GM13976 (cell line): ENCODE results near the gene MIEN1.

Experiments
- DNase-seq: peaks from one replicate; pipeline ENCODE4 v3.0.0; 2012; ENCODE audit warnings: low spot score
- in situ Hi-C: fragments of 300-500 bp; cut with MboI; formaldehyde crosslinking; loops from one replicate; pipeline ENCODE4 v1.12.0; 2022; ENCODE audit warnings: low sequenced_read_pairs, mixed read lengths, inconsistent platforms; ENCODE audit not compliant: unreplicated experiment
- TF ChIP-seq, protein P1 (sequence below): IDR thresholded peaks from 2 replicates; pipeline ENCODE4 v1.5.1; 2012; ENCODE audit warnings: borderline replicate concordance, mild to moderate bottlenecking; ENCODE audit not compliant: insufficient read depth; ENCODE audit errors: extremely low read depth, missing control alignments, control extremely low read depth

MIEN1 gene

DNA sequence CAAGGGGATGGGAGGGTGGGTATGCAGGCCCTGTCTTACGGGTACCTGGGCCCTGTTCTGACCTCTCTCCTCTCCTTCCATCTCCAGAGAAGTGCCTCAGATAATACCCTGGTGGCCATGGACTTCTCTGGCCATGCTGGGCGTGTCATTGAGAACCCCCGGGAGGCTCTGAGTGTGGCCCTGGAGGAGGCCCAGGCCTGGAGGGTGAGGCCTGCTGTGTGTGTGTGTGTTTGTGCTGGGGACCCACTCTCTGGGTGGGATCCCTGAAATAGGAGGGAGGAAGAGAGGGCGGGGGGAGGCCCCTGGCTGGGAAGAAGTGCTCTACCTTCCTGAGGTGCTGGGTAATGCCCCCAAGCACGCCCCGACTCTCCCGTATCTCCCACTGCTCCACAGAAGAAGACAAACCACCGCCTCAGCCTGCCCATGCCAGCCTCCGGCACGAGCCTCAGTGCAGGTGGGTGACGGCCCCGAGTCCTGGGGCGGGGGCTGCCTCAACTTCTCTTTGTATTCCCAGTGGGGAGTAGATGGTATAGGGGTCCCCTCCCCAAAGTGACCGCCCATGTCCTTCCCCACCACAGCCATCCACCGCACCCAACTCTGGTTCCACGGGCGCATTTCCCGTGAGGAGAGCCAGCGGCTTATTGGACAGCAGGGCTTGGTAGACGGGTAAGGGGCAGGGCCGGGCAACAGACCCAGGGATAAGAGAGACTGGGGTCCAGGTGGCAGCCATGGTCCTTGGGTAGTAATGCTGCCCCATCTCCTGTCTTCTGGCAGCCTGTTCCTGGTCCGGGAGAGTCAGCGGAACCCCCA, 15.2 kb upstream of the MIEN1 start:
- TF ChIP-seq, protein P1, sequence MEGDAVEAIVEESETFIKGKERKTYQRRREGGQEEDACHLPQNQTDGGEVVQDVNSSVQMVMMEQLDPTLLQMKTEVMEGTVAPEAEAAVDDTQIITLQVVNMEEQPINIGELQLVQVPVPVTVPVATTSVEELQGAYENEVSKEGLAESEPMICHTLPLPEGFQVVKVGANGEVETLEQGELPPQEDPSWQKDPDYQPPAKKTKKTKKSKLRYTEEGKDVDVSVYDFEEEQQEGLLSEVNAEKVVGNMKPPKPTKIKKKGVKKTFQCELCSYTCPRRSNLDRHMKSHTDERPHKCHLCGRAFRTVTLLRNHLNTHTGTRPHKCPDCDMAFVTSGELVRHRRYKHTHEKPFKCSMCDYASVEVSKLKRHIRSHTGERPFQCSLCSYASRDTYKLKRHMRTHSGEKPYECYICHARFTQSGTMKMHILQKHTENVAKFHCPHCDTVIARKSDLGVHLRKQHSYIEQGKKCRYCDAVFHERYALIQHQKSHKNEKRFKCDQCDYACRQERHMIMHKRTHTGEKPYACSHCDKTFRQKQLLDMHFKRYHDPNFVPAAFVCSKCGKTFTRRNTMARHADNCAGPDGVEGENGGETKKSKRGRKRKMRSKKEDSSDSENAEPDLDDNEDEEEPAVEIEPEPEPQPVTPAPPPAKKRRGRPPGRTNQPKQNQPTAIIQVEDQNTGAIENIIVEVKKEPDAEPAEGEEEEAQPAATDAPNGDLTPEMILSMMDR = no peak
- no peak for DNase-seq
- in situ Hi-C loops = loop anchor here (10.0 kb wide), 1 partner anchor 111 kb away; the partner anchor contains the start of gene STARD3

DNA sequence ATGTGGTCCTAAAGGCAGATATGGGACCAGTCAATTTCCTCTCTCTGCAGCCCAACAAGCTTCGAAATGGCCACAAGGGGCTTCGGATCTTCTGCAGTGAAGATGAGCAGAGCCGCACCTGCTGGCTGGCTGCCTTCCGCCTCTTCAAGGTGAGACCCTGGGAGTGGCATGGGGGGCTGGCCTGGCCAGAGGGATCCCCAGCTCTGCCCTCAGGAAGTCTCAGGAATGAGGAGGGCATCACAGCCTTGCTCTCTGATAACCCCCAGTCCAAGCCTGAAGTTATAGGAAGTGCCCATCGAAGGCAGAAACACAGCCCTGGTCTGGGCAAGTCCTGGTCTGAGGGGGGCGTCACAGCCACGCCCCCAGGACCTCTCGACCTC, 14.5 kb upstream of the MIEN1 start:
- no peak for DNase-seq
- in situ Hi-C loops = loop anchor here (10.0 kb wide), 1 partner anchor 110 kb away; the partner anchor contains the start of gene STARD3
- TF ChIP-seq, protein P1 = no peak

GRCh38 chr17:39744075-39744835, 13.9 kb upstream of the MIEN1 start:
- in situ Hi-C loops = loop anchor here (10.0 kb wide), 1 partner anchor 109 kb away; the partner anchor contains the start of gene STARD3
- no peak for DNase-seq
- TF ChIP-seq, protein P1 = no peak

GRCh38 chr17:39742856-39743436, 12.6 kb upstream of the MIEN1 start:
- in situ Hi-C loops = loop anchor here (10.0 kb wide), 1 partner anchor 108 kb away; the partner anchor contains the start of gene STARD3
- DNase-seq = no peak
- TF ChIP-seq, protein P1 = peak; percentile 4

GRCh38 chr17:39742126-39742855, 12.0 kb upstream of the MIEN1 start:
- TF ChIP-seq, protein P1 = no peak
- in situ Hi-C loops = loop anchor here (10.0 kb wide), 1 partner anchor 107 kb away; the partner anchor contains the start of gene STARD3
- no peak for DNase-seq
